ENCODE measurements around the gene SRSF9.

The SRSF9 gene

GRCh38 chr12:120514002-120514401 is 44.5 kb upstream of the SRSF9 start:
- Histone ChIP-seq H3K9me3 (ENCODE audit: low read length) (no peaks in the 10 kb centered on the region), H3K9ac (ENCODE audit: low read length) (no peak overlapping the region), H3K79me2 (ENCODE audit: insufficient read depth, low read length) (no peaks in the 10 kb centered on the region), H4K20me1 (ENCODE audit: insufficient read depth, low read length) (no peaks in the 10 kb centered on the region), H3F3A (ENCODE audit: insufficient read depth, low read length) (no peaks in the 10 kb centered on the region), H2AFZ (ENCODE audit: low read length) (no peak overlapping the region), H3K4me2 (ENCODE audit: low read length) (no peak overlapping the region), H3K9me2 (ENCODE audit: low read depth, low read length) (no peaks in the 10 kb centered on the region), H3K4me3 (ENCODE audit: low read depth, low read length, poor library complexity, severe bottlenecking) (no peak overlapping the region), H3K27me3 (ENCODE audit: insufficient read depth, low read length) (no peaks in the 10 kb centered on the region), H3K36me3 (ENCODE audit: insufficient read depth, low read length) (peaks cover 27% of the 10 kb centered on the region), H3K27ac (ENCODE audit: low read depth, low read length, poor library complexity, severe bottlenecking) (no peak overlapping the region), H3K4me1 (ENCODE audit: insufficient read depth, low read length, severe bottlenecking) (no peaks in the 10 kb centered on the region)
- TF ChIP-seq, protein P1, sequence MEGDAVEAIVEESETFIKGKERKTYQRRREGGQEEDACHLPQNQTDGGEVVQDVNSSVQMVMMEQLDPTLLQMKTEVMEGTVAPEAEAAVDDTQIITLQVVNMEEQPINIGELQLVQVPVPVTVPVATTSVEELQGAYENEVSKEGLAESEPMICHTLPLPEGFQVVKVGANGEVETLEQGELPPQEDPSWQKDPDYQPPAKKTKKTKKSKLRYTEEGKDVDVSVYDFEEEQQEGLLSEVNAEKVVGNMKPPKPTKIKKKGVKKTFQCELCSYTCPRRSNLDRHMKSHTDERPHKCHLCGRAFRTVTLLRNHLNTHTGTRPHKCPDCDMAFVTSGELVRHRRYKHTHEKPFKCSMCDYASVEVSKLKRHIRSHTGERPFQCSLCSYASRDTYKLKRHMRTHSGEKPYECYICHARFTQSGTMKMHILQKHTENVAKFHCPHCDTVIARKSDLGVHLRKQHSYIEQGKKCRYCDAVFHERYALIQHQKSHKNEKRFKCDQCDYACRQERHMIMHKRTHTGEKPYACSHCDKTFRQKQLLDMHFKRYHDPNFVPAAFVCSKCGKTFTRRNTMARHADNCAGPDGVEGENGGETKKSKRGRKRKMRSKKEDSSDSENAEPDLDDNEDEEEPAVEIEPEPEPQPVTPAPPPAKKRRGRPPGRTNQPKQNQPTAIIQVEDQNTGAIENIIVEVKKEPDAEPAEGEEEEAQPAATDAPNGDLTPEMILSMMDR (IDR thresholded peaks at IDR 0.05; ENCODE audit: low read length), result no peak
- no peak for TF ChIP-seq EZH2 (IDR thresholded peaks at IDR 0.05; ENCODE audit: borderline replicate concordance, low read length)

DNA sequence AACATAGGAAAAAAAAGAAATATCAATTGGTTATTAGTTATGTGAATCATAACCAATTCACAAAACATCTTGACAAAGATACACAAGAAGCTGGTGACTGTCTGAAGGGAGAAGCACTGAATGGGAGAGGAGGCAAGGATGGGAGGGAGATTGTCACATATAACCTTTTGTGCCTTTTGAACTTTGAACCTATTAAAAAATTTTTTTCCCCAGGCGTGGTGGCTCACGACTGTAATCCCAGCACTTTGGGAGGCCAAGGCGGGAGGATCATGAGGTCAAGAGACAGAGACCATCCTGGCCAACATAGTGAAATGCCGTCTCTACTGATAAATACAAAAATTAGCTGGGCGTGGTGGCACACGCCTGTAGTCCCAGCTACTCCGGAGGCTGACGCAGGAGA is 39.0 kb upstream of the SRSF9 start:
- Histone ChIP-seq H3K36me3 (ENCODE audit: insufficient read depth, low read length) (peaks cover 21% of the 10 kb centered on the region), H3K4me2 (ENCODE audit: low read length) (no peak overlapping the region), H3K27ac (ENCODE audit: low read depth, low read length, poor library complexity, severe bottlenecking) (no peak overlapping the region), H3K4me3 (ENCODE audit: low read depth, low read length, poor library complexity, severe bottlenecking) (no peak overlapping the region), H3K9ac (ENCODE audit: low read length) (no peak overlapping the region), H3K9me2 (ENCODE audit: low read depth, low read length) (no peaks in the 10 kb centered on the region), H3K27me3 (ENCODE audit: insufficient read depth, low read length) (no peaks in the 10 kb centered on the region), H3F3A (ENCODE audit: insufficient read depth, low read length) (no peaks in the 10 kb centered on the region), H2AFZ (ENCODE audit: low read length) (no peak overlapping the region), H3K4me1 (ENCODE audit: insufficient read depth, low read length, severe bottlenecking) (no peaks in the 10 kb centered on the region), H3K9me3 (ENCODE audit: low read length) (no peaks in the 10 kb centered on the region), H4K20me1 (ENCODE audit: insufficient read depth, low read length) (no peaks in the 10 kb centered on the region), H3K79me2 (ENCODE audit: insufficient read depth, low read length) (no peaks in the 10 kb centered on the region)
- TF ChIP-seq, protein P1 (IDR thresholded peaks at IDR 0.05; ENCODE audit: low read length), result no peak
- no peak for TF ChIP-seq EZH2 (IDR thresholded peaks at IDR 0.05; ENCODE audit: borderline replicate concordance, low read length)

GRCh38 chr12:120504587-120504986 is 35.0 kb upstream of the SRSF9 start:
- no peak overlapping the region for H2AFZ ChIP-seq (ENCODE audit: low read length)
- no peak overlapping the region for H3K4me2 ChIP-seq (ENCODE audit: low read length)
- H3K27me3 ChIP-seq (ENCODE audit: insufficient read depth, low read length), result no peaks in the 10 kb centered on the region
- no peaks in the 10 kb centered on the region for H3K79me2 ChIP-seq (ENCODE audit: insufficient read depth, low read length)
- no peak overlapping the region for H3K27ac ChIP-seq (ENCODE audit: low read depth, low read length, poor library complexity, severe bottlenecking)
- no peak overlapping the region for H3K9ac ChIP-seq (ENCODE audit: low read length)
- H4K20me1 ChIP-seq (ENCODE audit: insufficient read depth, low read length), result no peaks in the 10 kb centered on the region
- no peak overlapping the region for H3K4me3 ChIP-seq (ENCODE audit: low read depth, low read length, poor library complexity, severe bottlenecking)
- H3K9me3 ChIP-seq (ENCODE audit: low read length), result no peaks in the 10 kb centered on the region
- no peaks in the 10 kb centered on the region for H3K9me2 ChIP-seq (ENCODE audit: low read depth, low read length)
- H3F3A ChIP-seq (ENCODE audit: insufficient read depth, low read length), result no peaks in the 10 kb centered on the region; the same call in 1 of the 2 replicates
- H3K4me1 ChIP-seq (ENCODE audit: insufficient read depth, low read length, severe bottlenecking), result no peaks in the 10 kb centered on the region
- TF ChIP-seq EZH2 (IDR thresholded peaks at IDR 0.05; ENCODE audit: borderline replicate concordance, low read length), result no peak
- TF ChIP-seq, protein P1 (IDR thresholded peaks at IDR 0.05; ENCODE audit: low read length), result no peak
- peaks cover 29% of the 10 kb centered on the region for H3K36me3 ChIP-seq (ENCODE audit: insufficient read depth, low read length)
